ENCODE measurements around the gene DIAPH3.

Gene DIAPH3

DNA sequence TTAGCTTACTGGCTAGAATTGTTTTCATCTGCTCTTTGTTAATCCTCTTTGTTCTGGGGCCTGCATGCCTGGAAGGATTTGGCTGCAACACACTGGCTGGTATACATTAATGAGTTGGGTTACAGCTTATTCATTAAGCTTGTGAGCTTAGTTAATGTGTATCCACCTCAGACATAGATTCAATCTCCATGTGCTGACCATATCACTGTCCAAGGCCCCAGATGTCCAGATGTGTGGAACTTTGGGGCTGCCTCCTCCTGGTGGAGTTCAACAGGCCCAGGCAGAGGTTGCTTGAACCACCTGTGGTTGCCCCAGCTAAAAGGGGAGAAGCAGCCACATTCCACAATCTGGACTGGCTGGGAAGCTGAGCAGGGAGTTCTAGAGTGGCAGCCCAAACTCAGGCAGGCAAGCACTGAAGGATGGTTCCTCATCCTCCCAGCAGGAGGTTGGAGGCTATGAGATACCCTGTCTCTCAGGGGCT is 5.4 kb downstream of the DIAPH3 start:
- no peak for DNase-seq (ENCODE audit: low spot score)

DNA sequence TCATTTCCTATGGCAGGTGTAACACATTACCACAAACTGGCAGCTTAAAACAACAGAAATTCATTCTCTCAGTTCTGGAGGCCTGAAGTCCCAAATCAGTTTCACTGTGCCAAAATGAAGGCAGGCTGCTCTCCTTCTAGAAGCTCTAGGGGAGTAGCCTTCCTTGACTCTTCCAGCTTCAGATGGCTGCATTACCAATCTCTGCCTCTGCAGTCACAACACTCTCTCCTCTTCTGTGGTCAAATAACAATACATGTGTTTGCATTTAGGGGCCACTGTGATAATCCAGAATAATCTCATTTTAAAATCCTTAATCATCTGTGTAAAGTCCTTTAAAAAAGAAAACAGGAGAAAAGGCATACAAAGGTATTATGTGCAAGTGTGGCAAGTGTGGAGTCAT is 7.8 kb downstream of the DIAPH3 start:
- no peak for DNase-seq (ENCODE audit: low spot score)

DNA sequence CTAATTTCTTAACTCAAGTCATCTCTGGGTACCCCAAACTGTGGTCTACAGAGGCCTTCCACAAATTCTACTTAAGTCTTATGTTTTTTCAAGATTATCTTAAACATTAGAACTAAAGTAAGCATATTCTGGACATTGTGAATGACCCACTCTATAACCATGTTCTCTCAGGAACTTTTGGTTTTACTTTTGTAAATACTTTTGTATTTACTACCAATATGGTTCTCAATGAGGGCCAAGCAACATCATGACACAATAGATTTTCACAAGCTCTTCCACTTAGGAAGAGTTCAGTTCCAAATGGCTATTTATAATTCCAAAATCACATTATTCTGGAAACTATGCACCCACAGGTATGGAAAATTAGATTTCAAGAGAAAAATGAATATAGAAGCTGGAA is 10.8 kb downstream of the DIAPH3 start:
- DNase-seq (ENCODE audit: low spot score): no peak

DNA sequence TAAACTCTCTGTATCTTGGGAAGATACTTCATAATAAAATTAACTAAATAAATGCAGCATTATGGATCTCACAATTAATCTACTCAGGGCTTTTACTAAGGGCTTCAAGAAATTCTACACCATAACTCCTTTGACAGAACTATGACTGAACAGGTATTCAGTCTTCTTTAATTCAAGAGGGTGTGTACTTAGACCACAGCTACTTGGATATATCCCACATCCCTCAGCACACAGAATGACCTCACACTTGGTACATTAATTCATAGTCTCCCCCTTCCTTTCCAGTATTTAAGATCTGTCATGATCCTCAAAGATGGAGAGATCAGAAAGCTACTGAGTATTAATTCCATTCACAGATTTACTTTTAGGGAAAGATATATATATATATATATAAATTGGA is 11.6 kb downstream of the DIAPH3 start:
- peak; percentile 9 for DNase-seq (ENCODE audit: low spot score)

DNA sequence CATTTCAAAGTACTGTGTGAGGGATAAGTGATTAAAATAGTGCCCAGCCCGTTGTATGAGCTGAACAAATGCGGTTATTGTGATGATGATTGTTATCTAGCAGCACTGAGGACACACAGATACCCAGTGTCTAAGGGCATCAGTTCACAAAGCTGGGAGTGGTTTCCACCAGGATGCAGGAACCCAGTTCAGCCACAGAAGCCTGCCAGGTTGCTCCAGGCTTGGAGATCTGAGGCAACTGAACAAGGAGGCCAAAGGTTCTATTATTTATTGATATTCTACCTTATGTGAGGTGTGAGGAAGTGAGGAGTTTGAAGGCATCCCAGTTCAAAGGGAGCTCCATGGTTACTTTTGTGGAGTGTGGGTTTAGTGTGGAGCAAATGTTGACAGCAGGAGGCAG is 13.2 kb downstream of the DIAPH3 start:
- no peak for DNase-seq (ENCODE audit: low spot score)

DNA sequence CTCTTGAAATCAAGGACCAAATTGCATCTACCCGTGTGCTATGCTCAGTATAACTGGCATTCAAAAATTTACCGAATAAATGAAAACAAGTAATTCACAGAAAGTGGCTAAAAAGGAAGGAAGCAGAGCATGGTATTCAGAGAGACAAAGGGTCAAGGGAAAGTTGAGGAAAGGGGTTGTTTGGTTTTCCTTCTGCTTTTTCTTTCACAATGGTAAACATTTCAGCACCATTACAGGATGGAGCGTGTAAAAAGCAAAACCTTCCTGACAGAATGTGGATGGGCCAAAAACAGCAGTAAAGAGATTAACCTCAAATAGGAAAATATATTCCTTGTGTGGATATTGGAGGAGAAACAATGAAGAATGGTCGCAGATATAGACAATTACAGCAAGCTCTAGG is 14.8 kb downstream of the DIAPH3 start:
- no peak for DNase-seq (ENCODE audit: low spot score)

DNA sequence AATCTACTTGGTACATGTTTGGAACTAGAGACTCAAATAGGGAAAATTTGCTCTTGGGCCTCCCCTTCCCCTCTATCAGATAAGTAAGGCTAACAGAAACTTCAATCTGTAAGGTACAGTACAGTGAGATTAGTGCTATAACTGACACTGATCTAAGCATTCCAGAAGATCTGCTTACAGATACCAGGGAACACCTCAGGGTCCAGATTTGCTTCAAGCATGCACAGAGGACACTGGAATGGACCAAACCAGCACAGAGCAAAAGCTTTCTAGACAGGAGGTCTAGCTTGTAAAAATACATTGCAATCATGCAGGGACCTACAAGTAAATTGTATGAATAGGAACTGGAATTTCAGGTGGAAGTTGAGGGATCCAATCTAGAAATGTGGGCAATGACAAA is 16.4 kb downstream of the DIAPH3 start:
- DNase-seq (ENCODE audit: low spot score): no peak

DNA sequence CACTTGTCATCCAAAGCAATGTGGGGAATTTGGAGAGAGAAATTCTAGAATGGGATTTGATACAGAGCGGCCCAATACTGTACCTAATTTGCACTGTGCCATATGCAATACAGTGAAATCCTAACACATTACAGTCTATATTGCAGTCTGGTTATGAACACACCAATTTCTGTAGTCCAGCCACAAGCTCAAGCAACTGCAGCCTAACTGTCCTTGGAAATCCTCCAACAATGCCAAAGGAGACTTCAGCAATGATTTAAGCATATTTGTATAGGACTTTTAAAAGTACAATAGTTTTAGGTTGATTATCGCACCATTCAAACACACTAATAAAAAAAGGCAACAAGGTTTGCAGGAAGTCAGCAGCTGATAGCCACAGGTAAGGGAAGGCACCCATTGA is 17.3 kb downstream of the DIAPH3 start:
- DNase-seq (ENCODE audit: low spot score): no peak

DNA sequence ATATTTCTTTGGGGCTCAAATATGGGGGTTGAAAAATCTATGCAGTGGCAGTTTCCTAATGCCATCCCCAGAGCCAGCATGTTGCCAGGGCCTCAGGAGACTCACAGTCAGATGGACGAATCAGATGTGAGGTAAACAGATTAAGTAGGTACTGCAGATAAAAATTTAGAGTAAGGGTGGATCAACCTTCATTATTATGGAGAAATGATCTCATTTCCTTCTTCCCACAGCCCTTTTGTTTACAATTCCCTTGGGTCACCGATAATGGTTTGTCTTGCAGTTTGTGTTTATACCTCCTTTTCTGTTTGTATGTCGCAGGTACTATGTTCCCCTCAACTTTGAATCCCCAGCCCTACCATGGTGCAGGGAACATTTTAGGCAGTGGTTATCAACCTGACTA is 20.0 kb downstream of the DIAPH3 start:
- no peak for DNase-seq (ENCODE audit: low spot score)

DNA sequence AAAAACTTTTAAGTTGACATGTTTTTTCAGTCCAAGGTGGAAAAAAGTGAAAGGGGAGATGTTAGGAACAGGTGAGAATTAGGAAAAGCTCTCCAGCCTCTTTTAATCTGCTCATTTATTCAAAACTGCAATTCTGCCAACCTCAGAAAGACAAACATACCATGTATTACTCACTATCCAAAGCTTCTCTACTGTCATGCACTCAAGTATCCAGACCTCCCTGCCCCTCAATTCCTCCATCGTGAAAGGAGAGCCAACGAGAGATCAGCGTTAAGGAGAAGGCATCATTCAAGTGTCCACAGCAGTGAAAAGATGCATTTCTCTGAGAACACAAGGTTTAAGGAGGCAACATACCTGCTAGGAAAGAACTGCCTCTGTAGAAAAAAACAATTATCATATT is 24.5 kb downstream of the DIAPH3 start:
- DNase-seq (ENCODE audit: low spot score): no peak

DNA sequence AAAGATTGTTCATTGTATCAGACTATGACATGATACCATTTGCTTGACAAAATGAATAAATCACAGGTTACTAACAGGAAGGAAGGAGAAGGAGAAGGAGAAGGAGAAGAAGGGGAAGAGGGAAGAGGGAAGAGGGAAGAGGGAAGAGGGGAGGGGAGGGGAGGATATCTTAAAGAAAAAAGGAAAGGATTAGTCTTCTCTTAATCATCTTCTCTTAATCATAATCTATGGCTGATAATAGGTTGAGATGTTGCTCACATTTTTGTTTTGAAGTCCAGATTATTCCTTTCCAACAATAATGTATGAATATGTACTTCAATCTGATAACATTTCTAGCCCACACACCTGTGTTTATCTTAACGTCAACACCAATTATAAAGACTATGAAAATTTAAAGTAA is 25.1 kb downstream of the DIAPH3 start:
- no peak for DNase-seq (ENCODE audit: low spot score)

DNA sequence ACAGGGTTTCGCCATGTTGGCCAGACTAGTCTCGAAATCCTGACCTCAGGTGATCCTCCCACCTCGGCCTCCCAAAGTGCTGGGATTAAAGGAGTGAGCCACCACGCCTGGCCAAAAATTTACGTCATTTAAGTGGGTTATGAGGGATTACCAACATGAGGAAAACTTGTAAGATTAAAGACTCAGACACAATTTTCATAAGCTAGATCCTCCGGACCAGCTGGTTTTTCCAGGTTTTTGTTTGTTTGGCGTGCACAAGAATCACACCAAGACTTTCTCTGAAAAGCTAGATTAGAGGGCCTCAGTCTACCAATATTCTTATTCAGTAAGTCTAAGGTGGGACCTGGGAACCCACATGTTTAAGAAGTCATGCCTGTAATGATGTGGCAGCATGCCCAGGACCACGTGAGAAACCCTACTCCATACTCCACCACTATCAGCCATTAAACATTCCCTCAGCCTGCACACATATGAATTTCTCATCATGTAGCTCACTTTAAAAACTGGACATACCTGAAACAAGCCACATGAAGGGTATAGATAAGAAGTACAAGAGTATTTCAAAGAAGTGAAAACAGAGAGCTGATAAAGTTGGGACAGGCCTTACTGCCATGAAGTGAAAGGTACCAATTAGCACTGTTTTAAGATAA is 25.7 kb downstream of the DIAPH3 start:
- DNase-seq (ENCODE audit: low spot score): no peak

DNA sequence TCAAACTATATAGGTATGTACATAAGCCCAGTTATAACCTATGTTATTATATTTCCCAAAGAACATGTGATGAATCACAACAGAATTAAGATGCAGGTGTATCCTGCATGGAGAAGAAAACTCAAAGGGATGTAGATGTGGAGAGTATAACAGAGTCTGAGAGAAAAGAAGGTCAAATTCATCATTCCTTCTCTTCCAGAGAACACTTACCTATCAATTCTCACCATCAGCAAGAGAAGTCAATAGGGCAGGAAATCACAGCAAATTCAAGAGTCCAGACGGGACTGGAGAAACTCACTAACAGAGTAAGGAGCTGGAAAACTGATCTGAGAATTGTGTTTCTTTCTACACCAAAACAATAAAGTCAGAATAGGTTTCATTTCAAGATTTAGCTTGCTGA is 28.4 kb downstream of the DIAPH3 start:
- no peak for DNase-seq (ENCODE audit: low spot score)

DNA sequence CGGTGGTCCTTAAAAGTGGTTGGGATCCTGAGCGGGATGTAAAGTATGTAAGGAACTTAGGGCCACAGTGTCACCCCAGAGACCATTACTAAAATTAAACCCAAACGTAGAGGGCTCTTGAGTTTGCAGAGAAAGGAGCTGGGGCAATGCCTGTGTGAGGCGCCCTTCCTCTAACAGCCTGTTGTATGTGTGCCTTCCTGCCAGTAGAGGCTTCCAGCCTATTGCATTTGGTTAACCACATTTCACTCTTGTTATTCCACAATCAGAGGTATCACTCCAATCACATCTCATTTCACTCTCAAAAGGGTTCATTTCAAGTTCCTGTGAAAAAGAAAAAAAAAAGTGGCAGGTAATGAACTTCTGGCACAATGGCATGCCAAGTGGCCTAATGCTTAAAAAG is 29.4 kb downstream of the DIAPH3 start:
- DNase-seq (ENCODE audit: low spot score): peak; percentile 11

DNA sequence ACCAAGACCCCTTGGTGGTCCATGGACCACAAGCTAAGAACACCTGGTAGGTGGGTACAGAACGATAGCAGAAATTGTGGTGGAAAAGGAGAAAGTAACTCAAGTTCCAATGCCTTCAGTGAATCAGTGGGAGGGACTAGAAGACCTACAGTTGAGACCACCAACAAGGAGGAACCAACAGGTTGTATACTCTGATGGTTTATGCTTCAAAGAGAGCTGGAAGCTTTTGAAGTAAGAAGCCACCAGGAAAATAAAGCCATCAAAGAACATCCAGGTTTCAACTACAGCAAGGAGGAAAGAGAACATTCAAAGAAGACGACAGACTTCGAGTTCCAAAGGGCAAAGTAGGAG is 42.4 kb downstream of the DIAPH3 start:
- no peak for DNase-seq (ENCODE audit: low spot score)

DNA sequence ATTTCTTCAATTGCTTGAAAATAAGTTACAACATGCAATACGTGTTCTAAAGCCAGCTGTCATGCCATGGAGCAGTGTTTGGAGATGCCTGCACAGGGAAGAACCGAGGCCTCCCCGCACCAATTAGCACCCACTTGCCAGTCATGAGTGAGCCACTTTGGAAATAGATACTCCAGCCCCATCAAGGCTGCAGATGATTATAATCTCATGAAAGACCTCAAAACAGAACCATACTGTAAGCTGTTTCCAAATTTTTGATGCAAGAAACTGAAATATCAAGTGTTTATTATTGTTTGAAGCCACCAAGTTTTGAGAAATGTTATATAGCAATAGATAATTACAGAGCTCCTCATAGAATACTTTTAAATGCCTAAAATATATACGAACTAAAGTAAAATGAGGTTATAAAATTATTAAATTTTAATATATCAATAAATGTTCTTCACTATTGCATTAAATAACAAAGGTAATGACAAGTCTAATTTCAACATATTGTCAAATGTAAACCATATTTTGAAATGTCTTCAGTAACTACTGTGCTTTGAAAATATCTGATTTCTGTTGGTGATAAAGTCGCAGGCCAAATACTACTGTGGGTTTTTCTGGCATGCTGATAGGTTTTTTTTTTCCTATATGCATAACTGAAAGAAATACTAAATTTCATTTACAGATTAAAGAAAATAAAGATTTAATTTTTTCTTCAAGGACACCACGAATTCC is 43.0 kb downstream of the DIAPH3 start:
- DNase-seq (ENCODE audit: low spot score): no peak

DNA sequence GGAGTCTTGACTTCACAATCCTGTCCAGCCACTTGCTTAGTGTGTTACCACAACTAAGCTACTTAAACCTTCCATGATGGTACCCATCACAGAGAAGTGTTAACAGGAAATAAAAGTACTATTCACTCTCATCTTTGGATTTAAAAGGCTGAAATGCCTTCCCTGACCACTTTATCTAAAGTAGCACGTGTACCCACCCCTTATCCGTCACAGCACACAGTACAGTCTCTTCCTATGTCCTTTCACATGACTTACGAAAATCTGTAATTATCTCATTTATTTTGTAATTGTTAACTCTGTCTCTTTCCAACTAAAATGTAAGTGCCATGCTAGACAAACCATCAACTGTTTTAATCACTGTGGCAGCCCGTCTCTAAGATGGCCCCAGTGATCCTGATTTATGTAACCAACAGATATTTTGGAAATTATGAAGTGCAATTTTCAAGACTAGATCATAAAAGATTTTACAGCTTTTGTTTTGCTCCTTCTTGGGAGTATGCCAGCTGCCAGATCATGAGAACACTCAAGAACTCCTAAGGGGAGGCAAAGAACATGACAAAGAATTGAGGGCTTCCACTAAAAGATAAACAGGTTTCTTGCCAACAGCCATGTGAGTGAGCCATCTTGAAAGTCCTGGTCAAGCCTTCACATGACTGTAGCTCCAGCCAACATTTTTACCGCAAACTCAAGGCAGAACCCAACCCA is 44.9 kb downstream of the DIAPH3 start:
- DNase-seq (ENCODE audit: low spot score): no peak

DNA sequence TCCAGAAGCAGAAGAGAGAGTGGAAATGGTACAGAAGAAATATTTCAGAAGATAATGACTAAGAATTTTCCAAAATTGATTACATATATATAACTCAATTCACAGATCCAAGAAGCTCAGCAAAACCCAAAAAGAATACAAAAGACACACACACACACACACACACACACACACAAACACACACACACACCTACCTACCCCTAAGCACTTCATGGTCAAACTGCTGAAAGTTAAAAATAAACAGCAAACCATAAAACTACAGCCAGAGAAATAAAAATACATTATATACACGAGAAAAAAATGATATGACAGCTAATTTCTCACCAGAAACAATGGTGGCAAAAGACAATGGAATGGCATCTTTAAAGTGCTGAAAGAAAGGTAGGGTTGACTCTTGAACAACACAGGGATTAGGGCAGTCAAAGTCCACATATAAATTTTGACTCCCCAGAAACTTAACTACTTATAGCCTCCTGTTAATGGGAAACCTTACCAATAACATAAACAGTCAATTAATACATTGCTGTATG is 49.2 kb downstream of the DIAPH3 start:
- DNase-seq (ENCODE audit: low spot score): no peak

DNA sequence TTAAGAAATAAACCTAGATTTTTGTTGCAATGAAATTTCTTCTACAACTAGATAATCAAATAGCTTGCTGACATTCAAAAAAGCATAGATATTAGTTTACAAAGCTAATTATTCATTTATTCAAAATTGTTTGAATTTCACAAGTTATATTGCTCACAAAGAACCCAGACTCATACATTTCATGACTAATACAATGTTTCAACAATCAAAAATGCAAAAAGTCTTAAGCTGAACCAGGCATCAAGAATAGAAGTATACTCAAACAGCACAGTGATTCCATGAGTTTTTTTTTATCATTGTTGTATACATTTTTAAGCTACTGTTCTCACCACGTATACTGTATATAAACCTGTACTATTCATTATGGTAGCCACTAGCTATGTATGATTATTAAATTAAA is 51.0 kb downstream of the DIAPH3 start:
- DNase-seq (ENCODE audit: low spot score): peak; percentile 42

DNA sequence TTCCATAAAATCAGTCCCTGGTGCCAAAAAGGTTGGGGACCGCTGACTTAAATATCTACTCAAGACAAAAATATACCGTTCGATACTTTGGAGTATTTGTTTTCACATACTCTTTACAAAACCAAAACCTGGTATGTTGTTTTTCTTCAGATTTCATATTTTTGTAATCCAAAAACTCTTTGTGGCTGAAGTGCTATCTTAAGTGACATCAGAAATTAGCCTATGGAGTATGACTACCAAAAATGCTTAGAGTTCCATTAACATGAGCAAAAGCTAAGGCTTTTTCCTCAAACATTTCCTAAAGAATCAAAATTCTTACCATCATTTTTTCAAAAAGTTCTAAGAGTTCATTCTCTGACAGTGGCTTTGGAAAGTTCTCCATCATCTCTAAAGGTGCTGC is 52.0 kb downstream of the DIAPH3 start:
- peak; percentile 26 for DNase-seq (ENCODE audit: low spot score)

DNA sequence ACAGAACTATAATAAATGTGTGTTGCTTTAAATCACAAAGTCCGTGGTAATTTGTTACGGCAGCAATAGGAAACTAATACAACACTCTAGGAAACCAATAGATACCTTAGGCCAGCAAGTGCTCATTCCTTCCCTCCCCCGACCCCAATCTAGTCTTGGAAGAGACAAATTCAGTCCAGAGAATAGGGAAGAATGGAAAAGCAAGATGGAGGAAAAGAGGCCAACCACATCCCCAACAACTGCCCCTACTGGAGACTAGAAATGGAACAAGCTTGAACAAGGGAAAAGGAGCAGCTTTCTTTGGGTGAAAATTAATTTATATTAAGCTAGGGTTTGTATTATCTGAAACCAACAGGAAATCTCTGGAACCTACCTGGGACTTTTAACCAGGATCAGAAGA is 54.4 kb downstream of the DIAPH3 start:
- no peak for DNase-seq (ENCODE audit: low spot score)

DNA sequence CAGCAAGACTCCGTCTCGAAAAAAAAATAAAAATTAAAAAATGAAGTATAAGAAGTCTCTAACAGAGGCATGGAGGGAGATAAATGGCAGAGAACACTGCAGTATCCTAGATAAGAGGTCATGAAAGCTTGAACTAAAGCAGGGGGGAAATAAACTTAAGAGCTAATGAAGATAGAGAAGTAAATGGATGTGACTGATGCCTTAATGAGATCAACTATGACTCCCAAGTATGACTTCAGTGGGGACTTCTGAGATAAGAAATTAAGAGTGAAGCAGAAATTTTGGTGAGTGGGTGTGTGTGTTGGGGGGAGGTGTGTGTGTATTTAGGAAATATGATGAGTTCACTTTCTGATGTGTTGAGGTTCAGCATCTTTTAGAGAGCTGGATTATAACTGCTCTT is 55.1 kb downstream of the DIAPH3 start:
- DNase-seq (ENCODE audit: low spot score): no peak
